HEK293 (cell line): Measurements from ENCODE around the gene SLC3A2.
A peak's percentile ranks its signal among the peaks of the same experiment; 100 is the strongest.

Experiments used
- CTCF ChIA-PET: fragments of 350-600 bp; formaldehyde crosslinking; extraction: SDS; loops from one replicate; lab custom pipeline; 2021; ENCODE audit warnings: antibody characterized with exemption; lab: Yijun Ruan, JAX
- POLR2A ChIA-PET: fragments of 300-600 bp; formaldehyde crosslinking; extraction: SDS; loops from one replicate; lab custom pipeline; 2020; ENCODE audit warnings: antibody characterized with exemption, inconsistent platforms; lab: Yijun Ruan, JAX
- H3K27ac ChIP-seq: fragments of 200-500 bp; sonication (Bioruptor generic); 2 replicates; pipeline ENCODE4 v1.5.1; 2014; ENCODE audit warnings: low read depth, low read length, control low read depth, inconsistent platforms; ENCODE audit errors: extremely low read depth
- H3K36me3 ChIP-seq, 2 experiments: fragments of 200-500 bp in 1 of 2; sonication (Bioruptor generic) in 1 of 2; 1 replicate in 1 of 2; 2 replicates in 1 of 2; pipeline ENCODE4 v1.5.1; 2014 to 2017; ENCODE audit warnings: inconsistent platforms in 2 of 2, low read length in 2 of 2; ENCODE audit not compliant: control insufficient read depth in 2 of 2, insufficient read depth in 1 of 2
- H3K4me1 ChIP-seq: fragments of 200-500 bp; sonication (Bioruptor generic); 2 replicates; pipeline ENCODE4 v1.5.1; 2014; ENCODE audit warnings: mild to moderate bottlenecking, low read length, inconsistent platforms; ENCODE audit not compliant: control insufficient read depth, insufficient read depth
- H3K4me3 ChIP-seq: 2 replicates; pipeline ENCODE4 v1.5.1; 2011; ENCODE audit warnings: low read depth, mild to moderate bottlenecking, control low read depth, low read length, moderate library complexity
- H3K9me3 ChIP-seq: fragments of 200-500 bp; sonication (Bioruptor generic); 2 replicates; pipeline ENCODE4 v1.5.1; 2014; ENCODE audit warnings: low read depth, low read length, inconsistent platforms; ENCODE audit not compliant: control insufficient read depth, insufficient read depth
- ATF2 ChIP-seq: fragments of 450-650 bp; formaldehyde crosslinking; IDR thresholded peaks from 2 replicates; pipeline ENCODE4 v1.5.1; 2016; ENCODE audit warnings: missing biosample characterization, missing genetic modification characterization, low read depth
- KLF16 ChIP-seq: fragments of 450-650 bp; formaldehyde crosslinking; IDR thresholded peaks from 2 replicates; pipeline ENCODE4 v1.5.1; 2017; ENCODE audit warnings: missing biosample characterization, missing genetic modification characterization
- KLF17 ChIP-seq: fragments of 450-650 bp; formaldehyde crosslinking; IDR thresholded peaks from 2 replicates; pipeline ENCODE4 v1.5.1; 2016; ENCODE audit warnings: missing biosample characterization, missing genetic modification characterization
- ZBTB8A ChIP-seq: fragments of 450-650 bp; formaldehyde crosslinking; IDR thresholded peaks from 2 replicates; pipeline ENCODE4 v1.5.1; 2016; ENCODE audit warnings: missing biosample characterization, missing genetic modification characterization
- ZEB2 ChIP-seq: fragments of 450-650 bp; formaldehyde crosslinking; IDR thresholded peaks from 2 replicates; pipeline ENCODE4 v1.5.1; 2016; ENCODE audit warnings: missing biosample characterization, missing genetic modification characterization
- ZFP69B ChIP-seq: fragments of 450-650 bp; formaldehyde crosslinking; IDR thresholded peaks from 2 replicates; pipeline ENCODE4 v1.5.1; 2016; ENCODE audit warnings: missing biosample characterization, missing genetic modification characterization
- ZNF184 ChIP-seq: fragments of 450-650 bp; IDR thresholded peaks from 2 replicates; pipeline ENCODE4 v1.5.1; 2018; ENCODE audit warnings: missing biosample characterization, mild to moderate bottlenecking, missing genetic modification characterization
- ZNF335 ChIP-seq: fragments of 450-650 bp; formaldehyde crosslinking; conservative IDR thresholded peaks from 2 replicates; pipeline ENCODE4 v1.5.1; 2016; ENCODE audit warnings: missing biosample characterization, missing genetic modification characterization
- ZNF354C ChIP-seq: fragments of 450-650 bp; formaldehyde crosslinking; IDR thresholded peaks from 2 replicates; pipeline ENCODE4 v1.5.1; 2016; ENCODE audit warnings: missing biosample characterization, missing genetic modification characterization, low read depth, borderline replicate concordance
- ZNF366 ChIP-seq: fragments of 450-650 bp; formaldehyde crosslinking; conservative IDR thresholded peaks from 2 replicates; pipeline ENCODE4 v1.5.1; 2016; ENCODE audit warnings: missing biosample characterization, missing genetic modification characterization
- ZNF518A ChIP-seq: fragments of 450-650 bp; formaldehyde crosslinking; conservative IDR thresholded peaks from 2 replicates; pipeline ENCODE4 v1.5.1; 2016; ENCODE audit warnings: low read depth, missing biosample characterization, missing genetic modification characterization
- ZNF664 ChIP-seq: fragments of 450-650 bp; formaldehyde crosslinking; IDR thresholded peaks from 2 replicates; pipeline ENCODE4 v1.5.1; 2016; ENCODE audit warnings: missing biosample characterization, missing genetic modification characterization
- ZNF677 ChIP-seq: fragments of 450-650 bp; IDR thresholded peaks from 2 replicates; pipeline ENCODE4 v1.5.0; 2018; ENCODE audit warnings: missing biosample characterization, mild to moderate bottlenecking, missing genetic modification characterization, moderate library complexity
- ZNF785 ChIP-seq: fragments of 450-650 bp; formaldehyde crosslinking; IDR thresholded peaks from 2 replicates; pipeline ENCODE4 v1.5.1; 2016; ENCODE audit warnings: missing biosample characterization, missing genetic modification characterization
- ZNF791 ChIP-seq: fragments of 450-650 bp; formaldehyde crosslinking; IDR thresholded peaks from 2 replicates; pipeline ENCODE4 v1.5.1; 2016; ENCODE audit warnings: missing biosample characterization, missing genetic modification characterization
- TF ChIP-seq, protein P1 (sequence below): fragments of 450-650 bp; formaldehyde crosslinking; IDR thresholded peaks from 2 replicates; pipeline ENCODE4 v1.5.1; 2016; ENCODE audit warnings: missing biosample characterization, missing genetic modification characterization
- TF ChIP-seq, protein P2 (sequence below): fragments of 450-650 bp; formaldehyde crosslinking; IDR thresholded peaks from 2 replicates; pipeline ENCODE4 v1.5.1; 2016; ENCODE audit warnings: missing biosample characterization, missing genetic modification characterization, borderline replicate concordance
- TF ChIP-seq, protein P3 (sequence below): fragments of 450-650 bp; formaldehyde crosslinking; optimal IDR thresholded peaks from 2 replicates; pipeline ENCODE3; 2016; ENCODE audit warnings: missing biosample characterization, mild to moderate bottlenecking, missing genetic modification characterization
- TF ChIP-seq, protein P4 (sequence below): fragments of 450-650 bp; formaldehyde crosslinking; IDR thresholded peaks from 2 replicates; pipeline ENCODE4 v1.5.1; 2017; ENCODE audit warnings: missing biosample characterization, missing genetic modification characterization

SLC3A2 gene

GRCh38 chr11:62914416-62914815 lies 33.7 kb downstream of the SLC3A2 start (continued):
- TF ChIP-seq ATF2 (tag by site-specific recombination) (no peak), ZNF354C (no peak)
- TF ChIP-seq, protein P1, sequence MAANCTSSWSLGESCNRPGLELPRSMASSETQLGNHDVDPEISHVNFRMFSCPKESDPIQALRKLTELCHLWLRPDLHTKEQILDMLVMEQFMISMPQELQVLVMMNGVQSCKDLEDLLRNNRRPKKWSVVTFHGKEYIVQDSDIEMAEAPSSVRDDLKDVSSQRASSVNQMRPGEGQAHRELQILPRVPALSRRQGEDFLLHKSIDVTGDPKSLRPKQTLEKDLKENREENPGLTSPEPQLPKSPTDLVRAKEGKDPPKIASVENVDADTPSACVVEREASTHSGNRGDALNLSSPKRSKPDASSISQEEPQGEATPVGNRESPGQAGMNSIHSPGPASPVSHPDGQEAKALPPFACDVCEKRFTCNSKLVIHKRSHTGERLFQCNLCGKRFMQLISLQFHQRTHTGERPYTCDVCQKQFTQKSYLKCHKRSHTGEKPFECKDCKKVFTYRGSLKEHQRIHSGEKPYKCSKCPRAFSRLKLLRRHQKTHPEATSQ = no peak

DNA sequence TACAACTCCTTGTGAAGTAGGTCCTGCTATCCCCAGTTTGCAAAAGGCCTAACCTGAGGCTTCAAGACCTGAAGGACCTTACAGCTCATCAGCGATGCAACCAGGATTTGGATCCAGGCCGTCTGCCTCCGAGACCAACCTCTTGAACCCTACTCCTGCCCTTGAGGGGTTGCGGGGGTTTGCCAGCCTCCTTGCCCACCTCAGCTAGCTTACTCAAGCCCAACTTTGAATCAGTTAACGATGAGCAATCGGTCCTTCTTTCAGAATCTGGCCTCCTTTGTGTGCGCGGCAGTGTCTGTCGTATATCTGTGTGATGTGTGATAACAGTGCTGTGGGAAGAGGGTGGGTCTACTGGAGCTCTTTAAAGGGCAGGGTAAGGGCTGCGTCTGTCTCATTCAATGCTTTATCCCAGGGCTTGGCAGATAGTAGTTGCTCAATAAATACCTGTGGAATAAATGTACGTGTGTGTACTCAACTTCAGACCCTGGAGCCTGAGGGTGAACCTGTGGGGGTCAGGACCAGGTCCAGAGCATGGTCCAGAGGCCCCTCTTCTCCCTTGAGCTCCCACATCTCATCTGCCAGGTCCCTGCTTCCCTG lies 37.3 kb downstream of the SLC3A2 start:
- H3K4me3 ChIP-seq = no peak overlapping the region
- no peaks in the 10 kb centered on the region for H3K9me3 ChIP-seq
- peaks cover 4% of the 10 kb centered on the region; the same call in 1 of the 2 replicates for H3K4me1 ChIP-seq
- no peaks in the 10 kb centered on the region for H3K36me3 ChIP-seq
- POLR2A ChIA-PET = no interaction called here
- H3K27ac ChIP-seq = no peak overlapping the region
- CTCF ChIA-PET = interaction anchor here (0.5 to 4.1 kb wide), 9 partner anchors 8 to 104 kb away, joined by 3 to 33 read pairs (median 4); no protein-coding TSS in a partner anchor
- TF ChIP-seq ZNF791 (tag by site-specific recombination) (no peak), ZNF664 (peak; percentile 53), ZEB2 (no peak), ZFP69B (tag by site-specific recombination) (no peak)

DNA sequence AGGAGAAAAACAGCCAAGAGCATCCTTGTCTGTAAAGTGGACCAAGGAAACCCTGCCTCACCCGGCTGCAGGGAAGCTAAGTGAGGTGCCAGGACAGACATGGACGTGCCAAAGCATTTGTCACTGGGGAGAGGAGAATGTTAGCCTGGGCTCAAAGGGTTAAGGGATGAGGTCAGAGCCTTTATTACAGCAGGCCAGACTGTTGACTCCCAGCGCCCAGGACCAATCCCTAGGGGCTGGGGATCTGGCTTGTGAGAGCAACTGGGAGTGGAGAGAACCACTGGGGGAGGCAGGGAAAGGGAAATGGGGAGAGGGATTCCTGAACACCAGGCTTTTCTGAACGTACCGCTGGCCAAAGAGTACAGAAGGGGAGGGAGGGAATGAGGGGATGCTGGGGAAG lies 37.8 kb downstream of the SLC3A2 start:
- TF ChIP-seq, protein P2, sequence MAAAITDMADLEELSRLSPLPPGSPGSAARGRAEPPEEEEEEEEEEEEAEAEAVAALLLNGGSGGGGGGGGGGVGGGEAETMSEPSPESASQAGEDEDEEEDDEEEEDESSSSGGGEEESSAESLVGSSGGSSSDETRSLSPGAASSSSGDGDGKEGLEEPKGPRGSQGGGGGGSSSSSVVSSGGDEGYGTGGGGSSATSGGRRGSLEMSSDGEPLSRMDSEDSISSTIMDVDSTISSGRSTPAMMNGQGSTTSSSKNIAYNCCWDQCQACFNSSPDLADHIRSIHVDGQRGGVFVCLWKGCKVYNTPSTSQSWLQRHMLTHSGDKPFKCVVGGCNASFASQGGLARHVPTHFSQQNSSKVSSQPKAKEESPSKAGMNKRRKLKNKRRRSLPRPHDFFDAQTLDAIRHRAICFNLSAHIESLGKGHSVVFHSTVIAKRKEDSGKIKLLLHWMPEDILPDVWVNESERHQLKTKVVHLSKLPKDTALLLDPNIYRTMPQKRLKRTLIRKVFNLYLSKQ (tag by site-specific recombination) = no peak
- TF ChIP-seq KLF17 (tag by site-specific recombination) (no peak), KLF16 (tag by site-specific recombination) (no peak), ZNF677 (tag by site-specific recombination) (no peak), ZBTB8A (tag by site-specific recombination) (no peak), ZNF335 (tag by site-specific recombination) (no peak), ZNF366 (no peak), ZNF785 (tag by site-specific recombination) (no peak), ZNF518A (tag by site-specific recombination) (no peak), ZNF184 (tag by site-specific recombination) (no peak)
- TF ChIP-seq, protein P3, sequence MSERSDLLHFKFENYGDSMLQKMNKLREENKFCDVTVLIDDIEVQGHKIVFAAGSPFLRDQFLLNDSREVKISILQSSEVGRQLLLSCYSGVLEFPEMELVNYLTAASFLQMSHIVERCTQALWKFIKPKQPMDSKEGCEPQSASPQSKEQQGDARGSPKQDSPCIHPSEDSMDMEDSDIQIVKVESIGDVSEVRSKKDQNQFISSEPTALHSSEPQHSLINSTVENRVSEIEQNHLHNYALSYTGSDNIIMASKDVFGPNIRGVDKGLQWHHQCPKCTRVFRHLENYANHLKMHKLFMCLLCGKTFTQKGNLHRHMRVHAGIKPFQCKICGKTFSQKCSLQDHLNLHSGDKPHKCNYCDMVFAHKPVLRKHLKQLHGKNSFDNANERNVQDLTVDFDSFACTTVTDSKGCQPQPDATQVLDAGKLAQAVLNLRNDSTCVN (tag by site-specific recombination) = peak; percentile 8
- TF ChIP-seq, protein P4, sequence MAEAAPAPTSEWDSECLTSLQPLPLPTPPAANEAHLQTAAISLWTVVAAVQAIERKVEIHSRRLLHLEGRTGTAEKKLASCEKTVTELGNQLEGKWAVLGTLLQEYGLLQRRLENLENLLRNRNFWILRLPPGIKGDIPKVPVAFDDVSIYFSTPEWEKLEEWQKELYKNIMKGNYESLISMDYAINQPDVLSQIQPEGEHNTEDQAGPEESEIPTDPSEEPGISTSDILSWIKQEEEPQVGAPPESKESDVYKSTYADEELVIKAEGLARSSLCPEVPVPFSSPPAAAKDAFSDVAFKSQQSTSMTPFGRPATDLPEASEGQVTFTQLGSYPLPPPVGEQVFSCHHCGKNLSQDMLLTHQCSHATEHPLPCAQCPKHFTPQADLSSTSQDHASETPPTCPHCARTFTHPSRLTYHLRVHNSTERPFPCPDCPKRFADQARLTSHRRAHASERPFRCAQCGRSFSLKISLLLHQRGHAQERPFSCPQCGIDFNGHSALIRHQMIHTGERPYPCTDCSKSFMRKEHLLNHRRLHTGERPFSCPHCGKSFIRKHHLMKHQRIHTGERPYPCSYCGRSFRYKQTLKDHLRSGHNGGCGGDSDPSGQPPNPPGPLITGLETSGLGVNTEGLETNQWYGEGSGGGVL (tag by site-specific recombination) = peak; percentile 42; the same call in 1 of the 2 replicates
- peaks cover 4% of the 10 kb centered on the region; the same call in 1 of the 2 replicates for H3K4me1 ChIP-seq
- no peaks in the 10 kb centered on the region for H3K9me3 ChIP-seq
- CTCF ChIA-PET = interaction anchor here (0.9 to 4.1 kb wide), 4 partner anchors 9 to 104 kb away, joined by 3 to 33 read pairs (median 19); no protein-coding TSS in a partner anchor
- no peak overlapping the region for H3K27ac ChIP-seq
- H3K36me3 ChIP-seq = no peaks in the 10 kb centered on the region
- H3K4me3 ChIP-seq = no peak overlapping the region
- POLR2A ChIA-PET = no interaction called here
